A549 (cell line): ENCODE data around the gene TYMS.

Source experiments
- CHD2 ChIP-seq: fragments of 150-350 bp; IDR thresholded peaks from 2 replicates; pipeline ENCODE4 v1.6.1; 2014; ENCODE audit warnings: low read length; ENCODE audit not compliant: partially characterized antibody
- EP300 ChIP-seq, 2 experiments: fragments of >200 bp; sonication (Bioruptor Twin); formaldehyde crosslinking; IDR thresholded peaks; 2 replicates in 1 of 2; 3 replicates in 1 of 2; pipeline ENCODE4 v1.6.1; 2016 to 2017
- JUN ChIP-seq, 2 experiments: fragments of >200 bp; sonication (Bioruptor Twin); formaldehyde crosslinking; IDR thresholded peaks; 2 replicates in 1 of 2; 3 replicates in 1 of 2; pipeline ENCODE4 v1.6.1; 2016 to 2017
- MAFK ChIP-seq: fragments of 450-650 bp; IDR thresholded peaks from 2 replicates; pipeline ENCODE4 v1.6.1; 2014; ENCODE audit not compliant: partially characterized antibody
- POLR2A ChIP-seq: IDR thresholded peaks from 2 replicates; pipeline ENCODE4 v1.6.1; 2012; ENCODE audit warnings: mild to moderate bottlenecking, low read length
- RFX5 ChIP-seq: fragments of 450-650 bp; IDR thresholded peaks from 2 replicates; pipeline ENCODE4 v1.7.1; 2014; ENCODE audit warnings: antibody characterized with exemption, mild to moderate bottlenecking, moderate library complexity
- TP53 ChIP-seq: fragments of 250-450 bp; sonication (Bioruptor Pico); IDR thresholded peaks from 2 replicates; pipeline ENCODE4 v1.5.0; 2021; ENCODE audit warnings: mild to moderate bottlenecking, moderate library complexity
- ZC3H11A ChIP-seq: fragments of 450-650 bp; IDR thresholded peaks from 2 replicates; pipeline ENCODE4 v1.6.1; 2014; ENCODE audit warnings: antibody characterized with exemption, mild to moderate bottlenecking
- ZFP36 ChIP-seq: fragments of 450-650 bp; IDR thresholded peaks from 2 replicates; pipeline ENCODE4 v1.6.1; 2014; ENCODE audit warnings: borderline replicate concordance; ENCODE audit not compliant: partially characterized antibody
- TF ChIP-seq, protein P1 (sequence below): fragments of >200 bp; sonication (Bioruptor Twin); formaldehyde crosslinking; IDR thresholded peaks from 3 replicates; pipeline ENCODE4 v1.5.1; 2016
- TF ChIP-seq, protein P2 (sequence below): fragments of >200 bp; sonication (Bioruptor Twin); formaldehyde crosslinking; IDR thresholded peaks from 3 replicates; pipeline ENCODE4 v1.6.1; 2016
- TF ChIP-seq, protein P3 (sequence below): fragments of 250-450 bp; sonication (Bioruptor Pico); IDR thresholded peaks from 2 replicates; pipeline ENCODE4 v1.5.0; 2021; ENCODE audit warnings: mild to moderate bottlenecking, moderate library complexity, borderline replicate concordance
- TF ChIP-seq, protein P4 (sequence below): fragments of 450-650 bp; IDR thresholded peaks from 2 replicates; pipeline ENCODE4 v1.6.1; 2014; ENCODE audit warnings: antibody characterized with exemption

- TF ChIP-seq, protein P1, sequence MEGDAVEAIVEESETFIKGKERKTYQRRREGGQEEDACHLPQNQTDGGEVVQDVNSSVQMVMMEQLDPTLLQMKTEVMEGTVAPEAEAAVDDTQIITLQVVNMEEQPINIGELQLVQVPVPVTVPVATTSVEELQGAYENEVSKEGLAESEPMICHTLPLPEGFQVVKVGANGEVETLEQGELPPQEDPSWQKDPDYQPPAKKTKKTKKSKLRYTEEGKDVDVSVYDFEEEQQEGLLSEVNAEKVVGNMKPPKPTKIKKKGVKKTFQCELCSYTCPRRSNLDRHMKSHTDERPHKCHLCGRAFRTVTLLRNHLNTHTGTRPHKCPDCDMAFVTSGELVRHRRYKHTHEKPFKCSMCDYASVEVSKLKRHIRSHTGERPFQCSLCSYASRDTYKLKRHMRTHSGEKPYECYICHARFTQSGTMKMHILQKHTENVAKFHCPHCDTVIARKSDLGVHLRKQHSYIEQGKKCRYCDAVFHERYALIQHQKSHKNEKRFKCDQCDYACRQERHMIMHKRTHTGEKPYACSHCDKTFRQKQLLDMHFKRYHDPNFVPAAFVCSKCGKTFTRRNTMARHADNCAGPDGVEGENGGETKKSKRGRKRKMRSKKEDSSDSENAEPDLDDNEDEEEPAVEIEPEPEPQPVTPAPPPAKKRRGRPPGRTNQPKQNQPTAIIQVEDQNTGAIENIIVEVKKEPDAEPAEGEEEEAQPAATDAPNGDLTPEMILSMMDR = no peak
- TF ChIP-seq TP53 (CRISPR knock-in tag) = no peak
- TF ChIP-seq ZC3H11A = no peak
- no peak for TF ChIP-seq ZFP36
- no peak for TF ChIP-seq JUN (IDR thresholded peaks at IDR 0.05)
- TF ChIP-seq, protein P2, sequence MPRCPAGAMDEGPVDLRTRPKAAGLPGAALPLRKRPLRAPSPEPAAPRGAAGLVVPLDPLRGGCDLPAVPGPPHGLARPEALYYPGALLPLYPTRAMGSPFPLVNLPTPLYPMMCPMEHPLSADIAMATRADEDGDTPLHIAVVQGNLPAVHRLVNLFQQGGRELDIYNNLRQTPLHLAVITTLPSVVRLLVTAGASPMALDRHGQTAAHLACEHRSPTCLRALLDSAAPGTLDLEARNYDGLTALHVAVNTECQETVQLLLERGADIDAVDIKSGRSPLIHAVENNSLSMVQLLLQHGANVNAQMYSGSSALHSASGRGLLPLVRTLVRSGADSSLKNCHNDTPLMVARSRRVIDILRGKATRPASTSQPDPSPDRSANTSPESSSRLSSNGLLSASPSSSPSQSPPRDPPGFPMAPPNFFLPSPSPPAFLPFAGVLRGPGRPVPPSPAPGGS = no peak
- TF ChIP-seq RFX5 = no peak
- no peak for TF ChIP-seq CHD2
- TF ChIP-seq POLR2A = no peak
- TF ChIP-seq MAFK = no peak
- TF ChIP-seq EP300 (IDR thresholded peaks at IDR 0.05) = no peak
- TF ChIP-seq, protein P3, sequence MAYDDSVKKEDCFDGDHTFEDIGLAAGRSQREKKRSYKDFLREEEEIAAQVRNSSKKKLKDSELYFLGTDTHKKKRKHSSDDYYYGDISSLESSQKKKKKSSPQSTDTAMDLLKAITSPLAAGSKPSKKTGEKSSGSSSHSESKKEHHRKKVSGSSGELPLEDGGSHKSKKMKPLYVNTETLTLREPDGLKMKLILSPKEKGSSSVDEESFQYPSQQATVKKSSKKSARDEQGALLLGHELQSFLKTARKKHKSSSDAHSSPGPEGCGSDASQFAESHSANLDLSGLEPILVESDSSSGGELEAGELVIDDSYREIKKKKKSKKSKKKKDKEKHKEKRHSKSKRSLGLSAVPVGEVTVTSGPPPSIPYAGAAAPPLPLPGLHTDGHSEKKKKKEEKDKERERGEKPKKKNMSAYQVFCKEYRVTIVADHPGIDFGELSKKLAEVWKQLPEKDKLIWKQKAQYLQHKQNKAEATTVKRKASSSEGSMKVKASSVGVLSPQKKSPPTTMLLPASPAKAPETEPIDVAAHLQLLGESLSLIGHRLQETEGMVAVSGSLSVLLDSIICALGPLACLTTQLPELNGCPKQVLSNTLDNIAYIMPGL = no peak
- TF ChIP-seq, protein P4, sequence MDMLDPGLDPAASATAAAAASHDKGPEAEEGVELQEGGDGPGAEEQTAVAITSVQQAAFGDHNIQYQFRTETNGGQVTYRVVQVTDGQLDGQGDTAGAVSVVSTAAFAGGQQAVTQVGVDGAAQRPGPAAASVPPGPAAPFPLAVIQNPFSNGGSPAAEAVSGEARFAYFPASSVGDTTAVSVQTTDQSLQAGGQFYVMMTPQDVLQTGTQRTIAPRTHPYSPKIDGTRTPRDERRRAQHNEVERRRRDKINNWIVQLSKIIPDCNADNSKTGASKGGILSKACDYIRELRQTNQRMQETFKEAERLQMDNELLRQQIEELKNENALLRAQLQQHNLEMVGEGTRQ = no peak
Measured at GRCh38 chr18:681985-682384, 24.5 kb downstream of the TYMS start.
